Activated CD8-positive, alpha-beta memory T cell treated with anti-CD3 and anti-CD28 coated beads for 48 hours (primary cell): ENCODE results near the gene CRLF2.
"Not testable (repeated sequence)": the region's sequence is repeated elsewhere in the genome, so short reads cannot be mapped to it uniquely, and the experiment has no call there.

Experiments used
- DNase-seq, 3 experiments: peaks; one replicate each; pipeline ENCODE4 v3.0.0-alpha.2; 2020; ENCODE audit warnings: low read depth in 2 of 3, low spot score in 2 of 3

The CRLF2 gene

GRCh38 chrX:1212532-1212931 is at the start of gene CRLF2:
Gene CRLF2 (minus strand): TSS chrX:1212649. CDS start chrX:1212634, 15 bp downstream.
- DNase-seq: no peak

GRCh38 chrX:1261771-1262170 is 49.3 kb upstream of the CRLF2 start:
- DNase-seq: not testable (repeated sequence)

GRCh38 chrX:1261285-1261684 is 48.8 kb upstream of the CRLF2 start:
- DNase-seq: no peak

- DNase-seq: no peak
These were observed 40.4 kb upstream of the CRLF2 start for GRCh38 chrX:1252861-1253260.

- DNase-seq: no peak
These were observed 36.8 kb upstream of the CRLF2 start for GRCh38 chrX:1249101-1249887.

GRCh38 chrX:1248331-1249061 is 36.0 kb upstream of the CRLF2 start:
- DNase-seq: no peak

- DNase-seq: peak; percentile 70 to 96 (median 93)
These were observed 34.4 kb upstream of the CRLF2 start for GRCh38 chrX:1246816-1247215.

- no peak for DNase-seq
These were observed 32.0 kb upstream of the CRLF2 start for GRCh38 chrX:1244164-1245076.

- no peak for DNase-seq
These were observed 30.5 kb upstream of the CRLF2 start for GRCh38 chrX:1242891-1243402.

GRCh38 chrX:1240551-1240950 is 28.1 kb upstream of the CRLF2 start:
- not testable (repeated sequence) for DNase-seq

GRCh38 chrX:1239681-1240142 is 27.3 kb upstream of the CRLF2 start:
- DNase-seq: peak in 1 of 3 experiments; percentile 33

GRCh38 chrX:1231850-1232465 is 19.5 kb upstream of the CRLF2 start:
- no peak for DNase-seq

- DNase-seq: not testable (repeated sequence)
These were observed 15.7 kb upstream of the CRLF2 start for GRCh38 chrX:1228101-1228500.

GRCh38 chrX:1226249-1226648 is 13.8 kb upstream of the CRLF2 start:
- no peak for DNase-seq

- no peak for DNase-seq
These were observed 12.5 kb upstream of the CRLF2 start for GRCh38 chrX:1224954-1225353.

- no peak for DNase-seq
These were observed 10.8 kb upstream of the CRLF2 start for GRCh38 chrX:1223242-1223600.

GRCh38 chrX:1222531-1223241 is 10.2 kb upstream of the CRLF2 start:
- no peak for DNase-seq

- DNase-seq: no peak
These were observed 8.9 kb upstream of the CRLF2 start for GRCh38 chrX:1221296-1221845.

GRCh38 chrX:1218286-1218685 is 5.8 kb upstream of the CRLF2 start:
- DNase-seq: no peak
